ENCODE results near the gene NKD2. TPM values are rescaled to one million over a fixed set of nuclear protein-coding genes. Genes with fewer than 3 reads are reported as not detected.

Gene NKD2
- total and polyA plus RNA-seq, 10 donors, result 1.4 to 52.3 (median 14.9) TPM

- peak; percentile 56 for DNase-seq
- TF ChIP-seq POLR2AphosphoS5 (IDR thresholded peaks at IDR 0.05) (no peak), POLR2A (IDR thresholded peaks at IDR 0.05) (no peak)
- TF ChIP-seq, protein P1, sequence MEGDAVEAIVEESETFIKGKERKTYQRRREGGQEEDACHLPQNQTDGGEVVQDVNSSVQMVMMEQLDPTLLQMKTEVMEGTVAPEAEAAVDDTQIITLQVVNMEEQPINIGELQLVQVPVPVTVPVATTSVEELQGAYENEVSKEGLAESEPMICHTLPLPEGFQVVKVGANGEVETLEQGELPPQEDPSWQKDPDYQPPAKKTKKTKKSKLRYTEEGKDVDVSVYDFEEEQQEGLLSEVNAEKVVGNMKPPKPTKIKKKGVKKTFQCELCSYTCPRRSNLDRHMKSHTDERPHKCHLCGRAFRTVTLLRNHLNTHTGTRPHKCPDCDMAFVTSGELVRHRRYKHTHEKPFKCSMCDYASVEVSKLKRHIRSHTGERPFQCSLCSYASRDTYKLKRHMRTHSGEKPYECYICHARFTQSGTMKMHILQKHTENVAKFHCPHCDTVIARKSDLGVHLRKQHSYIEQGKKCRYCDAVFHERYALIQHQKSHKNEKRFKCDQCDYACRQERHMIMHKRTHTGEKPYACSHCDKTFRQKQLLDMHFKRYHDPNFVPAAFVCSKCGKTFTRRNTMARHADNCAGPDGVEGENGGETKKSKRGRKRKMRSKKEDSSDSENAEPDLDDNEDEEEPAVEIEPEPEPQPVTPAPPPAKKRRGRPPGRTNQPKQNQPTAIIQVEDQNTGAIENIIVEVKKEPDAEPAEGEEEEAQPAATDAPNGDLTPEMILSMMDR (IDR thresholded peaks at IDR 0.05 in 8 of 11, conservative IDR thresholded peaks at IDR 0.05 in 3 of 11), result no peak
- H3K4me3 ChIP-seq, result no peak overlapping the region
Measured at GRCh38 chr5:1012900-1013237, 4.3 kb downstream of the NKD2 start.

GRCh38 chr5:1013238-1013947 is 4.8 kb downstream of the NKD2 start:
- H3K27me3 ChIP-seq (replicated peaks in 1 of 7), result peaks cover 0 to 57% (median 25%) of the 10 kb centered on the region in 7 donors
- H3K27ac ChIP-seq, result no peak overlapping the region
- no peaks in the 10 kb centered on the region for H3K36me3 ChIP-seq
- DNase-seq, result no peak
- no peaks in the 10 kb centered on the region for H3K9me3 ChIP-seq
- 83 to 95% (median 89%) methylated on average over 10 to 19 of the region's 19 CpGs for WGBS, 5 donors
- no peak overlapping the region for H3K4me3 ChIP-seq
- intact Hi-C loops (cut with DNase I; ENCODE audit: low total_unique reads), result no loop called here
- TF ChIP-seq POLR2AphosphoS5 (IDR thresholded peaks at IDR 0.05), result peak; percentile 46 to 61 (median 47)
- TF ChIP-seq, protein P1 (IDR thresholded peaks at IDR 0.05 in 8 of 11, conservative IDR thresholded peaks at IDR 0.05 in 3 of 11), result no peak
- H3K4me1 ChIP-seq, result peaks cover 0 to 32% (median 20%) of the 10 kb centered on the region in 6 donors

More at GRCh38 chr5:1012900-1013237, 4.3 kb downstream of the NKD2 start:
- Histone ChIP-seq H3K27ac (peak overlapping the region in 1 of 8 donors; percentile 26), H3K27me3 (replicated peaks in 1 of 7) (peaks cover 0 to 62% (median 30%) of the 10 kb centered on the region in 7 donors), H3K9me3 (no peaks in the 10 kb centered on the region), H3K4me1 (peaks cover 0 to 37% (median 23%) of the 10 kb centered on the region in 6 donors), H3K36me3 (no peaks in the 10 kb centered on the region)
- intact Hi-C loops (cut with DNase I; ENCODE audit: low total_unique reads), result no loop called here
- 84 to 96% (median 88%) methylated on average over 4 to 7 of the region's 7 CpGs for WGBS, 5 donors

DNA sequence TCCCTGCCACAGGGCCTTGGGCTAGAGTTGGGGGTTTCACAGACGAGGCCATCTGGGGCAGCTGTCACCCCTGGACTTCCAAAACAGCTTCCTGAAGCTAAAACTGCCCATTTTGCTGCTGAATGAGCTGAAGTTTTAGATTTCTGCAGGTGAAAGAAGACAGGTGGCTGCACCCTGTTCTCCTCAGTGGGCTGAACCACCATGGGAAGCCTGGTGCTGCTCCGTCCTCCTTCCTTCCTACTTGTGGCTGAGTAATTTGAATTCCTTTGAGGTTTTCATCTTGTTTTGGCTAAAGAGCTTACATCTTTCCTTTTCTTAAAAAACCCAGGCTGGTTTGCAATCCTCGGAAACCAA is 5.3 kb downstream of the NKD2 start:
- no peak for TF ChIP-seq POLR2A (IDR thresholded peaks at IDR 0.05)
- TF ChIP-seq POLR2AphosphoS5 (IDR thresholded peaks at IDR 0.05), result no peak
- TF ChIP-seq, protein P1 (IDR thresholded peaks at IDR 0.05 in 8 of 11, conservative IDR thresholded peaks at IDR 0.05 in 3 of 11), result no peak
- no peaks in the 10 kb centered on the region for H3K36me3 ChIP-seq
- H3K9me3 ChIP-seq, result no peaks in the 10 kb centered on the region
- no peak overlapping the region for H3K27ac ChIP-seq
- H3K27me3 ChIP-seq (replicated peaks in 1 of 7), result peaks cover 0 to 51% (median 21%) of the 10 kb centered on the region in 7 donors
- no peak for DNase-seq
- H3K4me1 ChIP-seq, result peaks cover 0 to 28% (median 16%) of the 10 kb centered on the region in 6 donors
- 61 to 79% (median 73%) methylated on average over 3 of the region's 3 CpGs for WGBS, 5 donors
- H3K4me3 ChIP-seq, result no peak overlapping the region
- intact Hi-C loops (cut with DNase I; ENCODE audit: low total_unique reads), result no loop called here

DNA sequence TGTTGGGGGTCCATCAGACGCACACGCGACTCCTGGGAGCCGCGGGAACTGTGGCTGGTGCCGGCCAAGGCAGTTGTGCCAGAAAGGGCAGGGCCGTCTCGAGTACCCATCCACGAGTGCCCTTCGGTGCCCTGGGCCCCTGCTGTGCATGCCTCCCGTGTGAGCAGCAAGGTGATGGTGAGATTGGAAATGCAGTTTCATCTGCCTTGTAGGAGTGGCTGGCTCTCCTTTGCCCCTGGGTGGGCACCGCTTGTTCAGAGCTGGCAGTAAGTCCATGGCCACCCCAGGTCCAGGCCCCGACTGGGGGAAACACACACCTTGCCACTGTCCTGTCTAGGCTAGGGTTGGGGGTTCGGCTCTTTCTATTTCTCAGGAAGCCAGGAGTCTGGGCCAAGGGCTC is 5.7 kb downstream of the NKD2 start:
- no peak for DNase-seq
- no peak for TF ChIP-seq POLR2AphosphoS5 (IDR thresholded peaks at IDR 0.05)
- no peak for TF ChIP-seq POLR2A (IDR thresholded peaks at IDR 0.05)
- TF ChIP-seq, protein P1 (IDR thresholded peaks at IDR 0.05 in 8 of 11, conservative IDR thresholded peaks at IDR 0.05 in 3 of 11), result no peak
- H3K4me3 ChIP-seq, result no peak overlapping the region
- H3K9me3 ChIP-seq, result no peaks in the 10 kb centered on the region
- peaks cover 0 to 47% (median 16%) of the 10 kb centered on the region in 7 donors for H3K27me3 ChIP-seq (replicated peaks in 1 of 7)
- H3K4me1 ChIP-seq, result peaks cover 0 to 27% (median 12%) of the 10 kb centered on the region in 6 donors
- no peak overlapping the region for H3K27ac ChIP-seq
- intact Hi-C loops (cut with DNase I; ENCODE audit: low total_unique reads), result no loop called here
- WGBS, 5 donors, result 78 to 90% (median 83%) methylated on average over 12 to 14 of the region's 14 CpGs
- H3K36me3 ChIP-seq, result no peaks in the 10 kb centered on the region
